OCI-LY7 (cell line): ENCODE data around the gene COL5A1.

ENCODE experiments used
- EZH2phosphoT487 ChIP-seq: fragments of 200-600 bp; sonication (generic); IDR thresholded peaks from 2 replicates; pipeline ENCODE4 v1.6.1; 2018; ENCODE audit warnings: low read depth, borderline replicate concordance, mild to moderate bottlenecking, mixed run types, antibody characterized with exemption, low read length, moderate library complexity, mixed read lengths
- TF ChIP-seq, protein P1 (sequence below): fragments of 200-600 bp; sonication (generic); conservative IDR thresholded peaks from 2 replicates; pipeline ENCODE4 v1.5.1; 2014; ENCODE audit warnings: mild to moderate bottlenecking, antibody characterized with exemption, low read length, moderate library complexity, mixed read lengths

DNA sequence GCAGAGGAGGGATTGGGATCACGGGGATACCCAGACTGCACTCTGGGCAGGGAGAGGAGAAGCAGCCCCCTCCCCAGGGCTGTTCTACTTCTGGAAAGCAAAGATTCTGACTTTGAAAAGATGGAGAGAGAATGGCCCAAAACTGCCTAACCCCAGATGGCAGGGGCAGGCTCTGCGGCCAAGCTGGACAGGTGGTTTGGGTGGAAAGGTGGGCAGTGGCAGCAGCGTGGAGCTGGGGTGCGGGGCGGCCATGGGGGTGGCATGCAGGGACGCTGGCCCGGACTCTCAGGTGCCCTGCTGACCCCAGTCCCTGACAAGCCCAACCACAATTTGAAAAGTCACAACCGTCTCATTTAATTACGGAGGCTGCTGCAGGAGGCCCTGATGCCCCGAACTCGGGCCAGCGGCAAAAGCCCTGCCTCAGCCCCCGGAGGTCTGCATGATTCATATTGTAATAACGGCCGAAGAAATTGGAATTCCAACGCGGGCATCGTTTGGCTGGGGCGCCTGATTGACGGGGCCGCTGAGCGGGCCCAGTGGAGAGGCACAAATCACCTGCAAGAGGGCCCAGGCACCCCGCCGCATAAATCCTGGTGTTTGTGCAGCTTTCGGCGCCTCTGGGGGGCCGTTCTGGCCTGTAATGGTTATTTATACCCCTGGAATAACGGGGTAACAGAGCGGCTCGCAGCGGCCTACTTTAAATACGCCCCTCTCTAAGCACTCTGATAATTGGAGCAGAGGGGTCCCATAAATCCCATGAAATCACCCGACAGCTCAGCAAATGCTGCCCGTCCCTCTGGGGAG is 197.2 kb downstream of the COL5A1 start:
- TF ChIP-seq, protein P1, sequence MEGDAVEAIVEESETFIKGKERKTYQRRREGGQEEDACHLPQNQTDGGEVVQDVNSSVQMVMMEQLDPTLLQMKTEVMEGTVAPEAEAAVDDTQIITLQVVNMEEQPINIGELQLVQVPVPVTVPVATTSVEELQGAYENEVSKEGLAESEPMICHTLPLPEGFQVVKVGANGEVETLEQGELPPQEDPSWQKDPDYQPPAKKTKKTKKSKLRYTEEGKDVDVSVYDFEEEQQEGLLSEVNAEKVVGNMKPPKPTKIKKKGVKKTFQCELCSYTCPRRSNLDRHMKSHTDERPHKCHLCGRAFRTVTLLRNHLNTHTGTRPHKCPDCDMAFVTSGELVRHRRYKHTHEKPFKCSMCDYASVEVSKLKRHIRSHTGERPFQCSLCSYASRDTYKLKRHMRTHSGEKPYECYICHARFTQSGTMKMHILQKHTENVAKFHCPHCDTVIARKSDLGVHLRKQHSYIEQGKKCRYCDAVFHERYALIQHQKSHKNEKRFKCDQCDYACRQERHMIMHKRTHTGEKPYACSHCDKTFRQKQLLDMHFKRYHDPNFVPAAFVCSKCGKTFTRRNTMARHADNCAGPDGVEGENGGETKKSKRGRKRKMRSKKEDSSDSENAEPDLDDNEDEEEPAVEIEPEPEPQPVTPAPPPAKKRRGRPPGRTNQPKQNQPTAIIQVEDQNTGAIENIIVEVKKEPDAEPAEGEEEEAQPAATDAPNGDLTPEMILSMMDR, result no peak
- no peak for TF ChIP-seq EZH2phosphoT487
